ENCODE results near the gene ABI1.

ABI1 gene

DNA sequence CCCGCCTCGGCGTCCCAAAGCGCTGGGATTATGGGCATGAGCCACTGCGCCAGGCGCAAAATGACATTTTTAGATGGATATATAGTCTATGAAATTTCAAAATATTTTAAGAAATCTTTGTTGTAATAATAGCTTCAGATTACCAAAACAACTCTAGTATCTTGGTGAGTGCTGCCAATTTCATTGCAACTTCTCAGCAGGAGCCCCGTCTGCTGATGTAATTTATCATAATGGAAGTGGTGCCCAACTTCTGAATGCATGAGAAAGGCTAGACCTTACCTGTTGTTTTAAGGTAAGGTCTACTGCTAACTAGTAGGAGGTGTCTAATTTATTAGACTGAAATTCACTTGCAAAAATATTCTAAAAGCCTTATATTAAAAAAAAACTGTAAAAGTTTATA lies 143.3 kb downstream of the ABI1 start:
- TF ChIP-seq, protein P1, sequence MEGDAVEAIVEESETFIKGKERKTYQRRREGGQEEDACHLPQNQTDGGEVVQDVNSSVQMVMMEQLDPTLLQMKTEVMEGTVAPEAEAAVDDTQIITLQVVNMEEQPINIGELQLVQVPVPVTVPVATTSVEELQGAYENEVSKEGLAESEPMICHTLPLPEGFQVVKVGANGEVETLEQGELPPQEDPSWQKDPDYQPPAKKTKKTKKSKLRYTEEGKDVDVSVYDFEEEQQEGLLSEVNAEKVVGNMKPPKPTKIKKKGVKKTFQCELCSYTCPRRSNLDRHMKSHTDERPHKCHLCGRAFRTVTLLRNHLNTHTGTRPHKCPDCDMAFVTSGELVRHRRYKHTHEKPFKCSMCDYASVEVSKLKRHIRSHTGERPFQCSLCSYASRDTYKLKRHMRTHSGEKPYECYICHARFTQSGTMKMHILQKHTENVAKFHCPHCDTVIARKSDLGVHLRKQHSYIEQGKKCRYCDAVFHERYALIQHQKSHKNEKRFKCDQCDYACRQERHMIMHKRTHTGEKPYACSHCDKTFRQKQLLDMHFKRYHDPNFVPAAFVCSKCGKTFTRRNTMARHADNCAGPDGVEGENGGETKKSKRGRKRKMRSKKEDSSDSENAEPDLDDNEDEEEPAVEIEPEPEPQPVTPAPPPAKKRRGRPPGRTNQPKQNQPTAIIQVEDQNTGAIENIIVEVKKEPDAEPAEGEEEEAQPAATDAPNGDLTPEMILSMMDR (IDR thresholded peaks at IDR 0.05; ENCODE audit: insufficient read depth, low read length, poor library complexity, severe bottlenecking): no peak
- Histone ChIP-seq H3K4me3 (replicated peaks; ENCODE audit: low read depth, low read length) (no peak overlapping the region), H3K27me3 (replicated peaks; ENCODE audit: control insufficient read depth, insufficient read depth, low read length) (no peaks in the 10 kb centered on the region), H3K36me3 (ENCODE audit: control insufficient read depth, insufficient read depth, low read length) (peaks cover 12% of the 10 kb centered on the region)
- no peak for DNase-seq (ENCODE audit: extremely low read depth, insufficient read length)

DNA sequence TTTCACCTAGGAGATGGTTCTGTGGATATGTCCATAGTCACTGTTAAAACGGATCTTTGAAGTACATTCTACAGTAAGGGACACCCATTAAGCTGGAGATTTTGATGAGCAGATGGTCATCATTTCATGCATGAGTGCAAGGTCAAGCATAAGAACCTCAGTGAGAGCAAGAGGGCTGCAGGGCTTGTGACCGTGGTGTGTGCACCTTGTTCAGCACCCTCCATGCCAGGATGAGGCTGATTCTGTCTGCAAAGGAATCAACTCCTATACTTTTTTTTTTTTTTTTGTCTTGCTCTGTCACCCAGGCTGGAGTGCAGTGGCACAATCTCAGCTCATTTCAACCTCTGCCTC lies 145.6 kb downstream of the ABI1 start:
- Histone ChIP-seq H3K4me3 (replicated peaks; ENCODE audit: low read depth, low read length) (no peak overlapping the region), H3K27me3 (replicated peaks; ENCODE audit: control insufficient read depth, insufficient read depth, low read length) (no peaks in the 10 kb centered on the region), H3K36me3 (ENCODE audit: control insufficient read depth, insufficient read depth, low read length) (peaks cover 8% of the 10 kb centered on the region)
- DNase-seq (ENCODE audit: extremely low read depth, insufficient read length): no peak
- TF ChIP-seq, protein P1 (IDR thresholded peaks at IDR 0.05; ENCODE audit: insufficient read depth, low read length, poor library complexity, severe bottlenecking): no peak

DNA sequence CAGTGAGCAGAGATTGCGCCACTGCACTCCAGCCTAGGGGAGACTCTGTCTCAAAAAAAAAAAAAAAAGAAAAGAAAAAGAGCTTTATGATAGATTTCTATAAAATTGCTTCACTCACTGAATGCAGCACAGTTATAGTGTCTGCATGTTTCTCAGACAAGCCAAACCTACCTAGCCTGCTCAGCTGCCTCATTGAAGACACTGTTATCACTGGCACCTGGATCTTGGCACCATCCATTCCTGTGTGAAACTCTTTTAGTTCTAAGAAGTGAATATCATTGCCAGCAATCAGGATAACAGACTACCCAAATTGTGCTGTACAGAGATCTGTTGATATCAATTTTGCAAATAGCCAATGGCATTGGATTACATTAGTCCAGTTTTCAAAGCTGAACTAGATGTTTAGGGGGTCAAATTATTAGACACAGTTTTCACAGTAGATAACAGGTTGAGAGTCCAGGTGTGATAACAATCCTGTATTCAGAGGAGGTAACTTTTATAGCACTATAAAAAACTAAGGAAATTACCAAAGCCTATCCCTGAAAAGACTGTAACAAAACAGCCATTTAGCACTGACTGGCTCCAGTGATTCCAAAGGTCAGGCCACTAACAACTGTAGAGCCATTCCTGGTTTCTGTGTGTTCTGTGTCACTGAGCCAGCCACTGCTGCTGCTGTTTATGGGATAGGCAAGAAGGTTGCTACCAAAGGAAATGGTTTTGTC lies 146.2 kb downstream of the ABI1 start:
- DNase-seq (ENCODE audit: extremely low read depth, insufficient read length): no peak
- Histone ChIP-seq H3K27me3 (replicated peaks; ENCODE audit: control insufficient read depth, insufficient read depth, low read length) (no peaks in the 10 kb centered on the region), H3K36me3 (ENCODE audit: control insufficient read depth, insufficient read depth, low read length) (peaks cover 8% of the 10 kb centered on the region), H3K4me3 (replicated peaks; ENCODE audit: low read depth, low read length) (no peak overlapping the region)
- TF ChIP-seq, protein P1 (IDR thresholded peaks at IDR 0.05; ENCODE audit: insufficient read depth, low read length, poor library complexity, severe bottlenecking): no peak

DNA sequence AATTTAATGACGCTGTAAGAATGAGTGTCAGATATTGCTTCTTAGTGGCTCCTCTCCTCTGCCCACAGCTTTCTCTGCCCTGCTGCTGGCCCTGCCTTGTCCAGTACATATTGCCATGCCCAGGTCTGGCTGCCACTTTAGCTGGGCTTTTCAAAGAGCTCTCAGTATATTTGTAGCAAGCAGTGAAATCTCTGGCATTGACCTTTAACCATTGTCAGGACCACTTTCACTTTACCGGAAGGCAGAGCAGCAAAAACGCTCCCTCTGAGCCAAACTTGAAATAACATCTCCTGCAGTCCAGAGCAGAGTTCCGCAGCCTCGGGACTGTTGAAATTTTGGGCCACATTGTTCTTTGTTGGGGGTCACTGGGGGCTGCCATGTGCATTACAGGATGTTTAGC lies 149.4 kb downstream of the ABI1 start:
- Histone ChIP-seq H3K36me3 (ENCODE audit: control insufficient read depth, insufficient read depth, low read length) (peaks cover 15% of the 10 kb centered on the region), H3K4me3 (replicated peaks; ENCODE audit: low read depth, low read length) (no peak overlapping the region), H3K27me3 (replicated peaks; ENCODE audit: control insufficient read depth, insufficient read depth, low read length) (no peaks in the 10 kb centered on the region)
- DNase-seq (ENCODE audit: extremely low read depth, insufficient read length): no peak
- TF ChIP-seq, protein P1 (IDR thresholded peaks at IDR 0.05; ENCODE audit: insufficient read depth, low read length, poor library complexity, severe bottlenecking): no peak

DNA sequence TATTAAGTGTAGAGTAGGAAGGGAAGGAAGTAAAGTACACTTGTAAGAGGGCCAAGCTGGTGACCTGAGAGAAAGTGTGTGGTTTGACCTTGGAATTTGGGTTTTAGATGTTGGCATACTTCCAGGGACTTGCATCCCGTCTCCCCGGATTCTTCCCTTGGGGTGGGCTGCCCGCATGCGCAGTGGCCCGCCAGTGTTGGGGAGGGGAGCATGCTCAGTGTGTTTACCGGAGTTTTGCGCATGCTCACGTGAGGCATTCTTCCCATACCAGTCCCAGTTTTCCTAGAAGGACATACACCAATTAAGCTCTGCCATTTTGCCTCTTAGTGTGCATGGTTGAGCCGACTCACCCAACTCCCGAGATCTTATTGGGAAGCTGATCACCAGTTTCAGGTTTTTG lies 153.8 kb downstream of the ABI1 start:
- TF ChIP-seq, protein P1 (IDR thresholded peaks at IDR 0.05; ENCODE audit: insufficient read depth, low read length, poor library complexity, severe bottlenecking): no peak
- Histone ChIP-seq H3K36me3 (ENCODE audit: control insufficient read depth, insufficient read depth, low read length) (peaks cover 15% of the 10 kb centered on the region), H3K4me3 (replicated peaks; ENCODE audit: low read depth, low read length) (no peak overlapping the region), H3K27me3 (replicated peaks; ENCODE audit: control insufficient read depth, insufficient read depth, low read length) (no peaks in the 10 kb centered on the region)
- no peak for DNase-seq (ENCODE audit: extremely low read depth, insufficient read length)

DNA sequence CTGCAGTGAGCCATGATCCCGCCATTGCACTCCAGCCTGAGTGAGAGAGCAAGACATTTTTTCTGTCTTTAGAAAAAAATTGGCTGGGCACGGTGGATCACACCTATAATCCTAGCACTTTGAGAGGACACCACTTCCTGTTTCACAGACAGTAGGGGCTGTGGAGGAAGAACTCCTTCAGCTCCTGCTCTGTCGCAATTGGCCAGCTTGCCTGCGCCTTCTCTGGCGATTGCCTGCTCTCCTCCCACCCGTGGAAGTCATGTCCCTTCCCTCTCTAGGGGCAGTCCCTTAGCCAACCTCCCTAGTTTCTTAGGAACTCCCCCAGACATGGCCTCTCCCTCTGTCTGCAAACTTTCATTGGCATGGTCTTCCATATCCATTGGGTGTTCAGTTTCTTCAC lies 154.6 kb downstream of the ABI1 start:
- H3K27me3 ChIP-seq (replicated peaks; ENCODE audit: control insufficient read depth, insufficient read depth, low read length): no peaks in the 10 kb centered on the region
- peaks cover 15% of the 10 kb centered on the region for H3K36me3 ChIP-seq (ENCODE audit: control insufficient read depth, insufficient read depth, low read length)
- H3K4me3 ChIP-seq (replicated peaks; ENCODE audit: low read depth, low read length): no peak overlapping the region
- no peak for DNase-seq (ENCODE audit: extremely low read depth, insufficient read length)
- TF ChIP-seq, protein P1 (IDR thresholded peaks at IDR 0.05; ENCODE audit: insufficient read depth, low read length, poor library complexity, severe bottlenecking): no peak
